IMR-90 (cell line): Measurements from ENCODE around the gene EPOP. TPM values are rescaled to one million over a fixed set of nuclear protein-coding genes. Genes with fewer than 3 reads are reported as not detected.

Source experiments
- ATAC-seq: fragments of 200-7000 bp; cut with Tn5 transposase; 2 replicates; pipeline ENCODE4 v1.9.1; 2020; ENCODE audit warnings: low read depth, mild to moderate bottlenecking, moderate library complexity
- BruUV-seq: library from RNA; stranded (reverse); fragments of 400-500 nt; replicated peaks from 2 replicates; lab custom pipeline; 2021; lab: Mats Ljungman, UMichigan
- CTCF ChIA-PET: fragments of 300-600 bp; formaldehyde crosslinking; extraction: SDS; loops from one replicate; lab custom pipeline; 2021; ENCODE audit warnings: antibody characterized with exemption; lab: Yijun Ruan, JAX
- POLR2A ChIA-PET: fragments of 300-600 bp; sonication (Branson Sonifier 250); formaldehyde crosslinking; loops from one replicate; lab custom pipeline; 2022; ENCODE audit warnings: antibody characterized with exemption; ENCODE audit not compliant: unreplicated experiment; lab: Charles Lee
- DNase-seq: peaks from one replicate; pipeline ENCODE4 v3.0.0; 2013
- H2AFZ ChIP-seq: replicated peaks from 2 replicates; pipeline ENCODE3; 2013; ENCODE audit warnings: low read length, mild to moderate bottlenecking; ENCODE audit not compliant: poor library complexity
- H2AK5ac ChIP-seq: 2 replicates; pipeline ENCODE4 v1.6.1; 2013; ENCODE audit warnings: low read depth, low read length, inconsistent platforms
- H2AK9ac ChIP-seq: replicated peaks from 2 replicates; pipeline ENCODE3; 2013; ENCODE audit warnings: mild to moderate bottlenecking, low read depth, low read length, moderate library complexity; ENCODE audit not compliant: poor library complexity
- H2BK120ac ChIP-seq: 2 replicates; pipeline ENCODE4 v1.6.1; 2013; ENCODE audit warnings: low read depth, low read length, inconsistent platforms
- H2BK15ac ChIP-seq: 3 replicates; pipeline ENCODE4 v1.6.1; 2013; ENCODE audit warnings: low read depth, low read length, inconsistent platforms
- H2BK20ac ChIP-seq: 2 replicates; pipeline ENCODE4 v1.6.1; 2013; ENCODE audit warnings: low read depth, mild to moderate bottlenecking, inconsistent platforms, low read length, moderate library complexity
- H2BK5ac ChIP-seq: 2 replicates; pipeline ENCODE4 v1.6.1; 2013; ENCODE audit warnings: mild to moderate bottlenecking, low read depth, low read length, inconsistent platforms; ENCODE audit not compliant: poor library complexity, severe bottlenecking
- H3K14ac ChIP-seq: replicated peaks from 2 replicates; pipeline ENCODE4 v1.6.1; 2013; ENCODE audit warnings: low read depth, low read length, inconsistent platforms
- H3K18ac ChIP-seq: 2 replicates; pipeline ENCODE4 v1.6.1; 2013; ENCODE audit warnings: low read depth, low read length, control low read depth
- H3K23ac ChIP-seq: 2 replicates; pipeline ENCODE4 v1.6.1; 2013; ENCODE audit warnings: low read depth, low read length, inconsistent platforms
- H3K27ac ChIP-seq: 2 replicates; pipeline ENCODE4 v1.5.1; 2013; ENCODE audit warnings: mild to moderate bottlenecking, control low read depth, low read length; ENCODE audit not compliant: insufficient read depth
- H3K27me3 ChIP-seq: 2 replicates; pipeline ENCODE4 v1.6.1; 2013; ENCODE audit warnings: low read length; ENCODE audit not compliant: control insufficient read depth, insufficient read depth
- H3K36me3 ChIP-seq: 2 replicates; pipeline ENCODE4 v1.6.1; 2013; ENCODE audit warnings: low read length, mixed read lengths; ENCODE audit not compliant: control insufficient read depth, insufficient read depth
- H3K4ac ChIP-seq: 2 replicates; pipeline ENCODE4 v1.6.1; 2013; ENCODE audit warnings: low read depth, low read length, inconsistent platforms
- H3K4me1 ChIP-seq: 2 replicates; pipeline ENCODE4 v1.6.1; 2013; ENCODE audit warnings: low read length, mixed read lengths; ENCODE audit not compliant: control insufficient read depth, insufficient read depth
- H3K4me2 ChIP-seq: 2 replicates; pipeline ENCODE4 v1.6.1; 2013; ENCODE audit warnings: low read depth, mild to moderate bottlenecking, control low read depth, low read length, moderate library complexity
- H3K4me3 ChIP-seq: 2 replicates; pipeline ENCODE4 v1.5.1; 2013; ENCODE audit warnings: low read depth, mild to moderate bottlenecking, control low read depth, low read length, moderate library complexity; ENCODE audit not compliant: insufficient read depth
- H3K56ac ChIP-seq: 2 replicates; pipeline ENCODE4 v1.6.1; 2013; ENCODE audit warnings: low read length, inconsistent platforms; ENCODE audit not compliant: insufficient read depth; ENCODE audit errors: extremely low read depth
- H3K79me1 ChIP-seq, 2 experiments: 2 replicates each; pipeline ENCODE4 v1.6.1; 2013; ENCODE audit warnings: low read length in 2 of 2, inconsistent platforms in 1 of 2, low read depth in 1 of 2
- H3K9ac ChIP-seq: 2 replicates; pipeline ENCODE4 v1.6.1; 2013; ENCODE audit warnings: low read depth, low read length, control low read depth
- H3K9me1 ChIP-seq: 2 replicates; pipeline ENCODE4 v1.6.1; 2013; ENCODE audit warnings: low read length, inconsistent platforms; ENCODE audit not compliant: insufficient read depth
- H3K9me3 ChIP-seq: 2 replicates; pipeline ENCODE4 v1.6.1; 2013; ENCODE audit warnings: low read length; ENCODE audit not compliant: control insufficient read depth, insufficient read depth
- H4K20me1 ChIP-seq: 2 replicates; pipeline ENCODE4 v1.6.1; 2013; ENCODE audit warnings: low read length, inconsistent platforms; ENCODE audit not compliant: insufficient read depth
- H4K5ac ChIP-seq: 2 replicates; pipeline ENCODE4 v1.6.1; 2013; ENCODE audit warnings: mild to moderate bottlenecking, low read depth, low read length, control low read depth
- H4K8ac ChIP-seq, 2 experiments: 2 replicates each; pipeline ENCODE4 v1.6.1; 2013; ENCODE audit warnings: low read depth in 2 of 2, low read length in 2 of 2, control low read depth in 1 of 2, inconsistent platforms in 1 of 2
- H4K91ac ChIP-seq: 2 replicates; pipeline ENCODE4 v1.6.1; 2013; ENCODE audit warnings: low read depth, low read length, inconsistent platforms; ENCODE audit not compliant: insufficient read depth
- BHLHE40 ChIP-seq: fragments of 150-350 bp; IDR thresholded peaks from 2 replicates; pipeline ENCODE4 v1.6.1; 2016; ENCODE audit warnings: mild to moderate bottlenecking, low read depth, low read length
- CEBPB ChIP-seq: IDR thresholded peaks from 2 replicates; pipeline ENCODE4 v1.6.1; 2012; ENCODE audit warnings: low read depth, low read length, improper control_type of control experiment
- CHD1 ChIP-seq: IDR thresholded peaks from 2 replicates; pipeline ENCODE4 v1.6.1; 2012; ENCODE audit warnings: low read depth, low read length, improper control_type of control experiment
- CTCF ChIP-seq: conservative IDR thresholded peaks from 2 replicates; pipeline ENCODE4 v1.5.1; 2012; ENCODE audit warnings: mild to moderate bottlenecking, low read depth, low read length, improper control_type of control experiment
- FOS ChIP-seq: fragments of 150-350 bp; IDR thresholded peaks from 2 replicates; pipeline ENCODE4 v1.6.1; 2016; ENCODE audit warnings: low read depth, low read length
- MAFK ChIP-seq: IDR thresholded peaks from 2 replicates; pipeline ENCODE4 v1.6.1; 2012; ENCODE audit warnings: low read depth, low read length, improper control_type of control experiment
- MAZ ChIP-seq: IDR thresholded peaks from 2 replicates; pipeline ENCODE4 v1.6.1; 2012; ENCODE audit warnings: low read depth, mild to moderate bottlenecking, low read length, improper control_type of control experiment, moderate library complexity, borderline replicate concordance
- MXI1 ChIP-seq: IDR thresholded peaks from 2 replicates; pipeline ENCODE4 v1.6.1; 2012; ENCODE audit warnings: low read depth, mild to moderate bottlenecking, low read length, moderate library complexity, borderline replicate concordance
- NFE2L2 ChIP-seq: fragments of 150-350 bp; IDR thresholded peaks from 2 replicates; pipeline ENCODE4 v1.6.1; 2016; ENCODE audit warnings: low read depth, mild to moderate bottlenecking, low read length
- POLR2A ChIP-seq: IDR thresholded peaks from 2 replicates; pipeline ENCODE4 v1.6.1; 2012; ENCODE audit warnings: mild to moderate bottlenecking, low read depth, low read length
- RAD21 ChIP-seq: IDR thresholded peaks from 2 replicates; pipeline ENCODE4 v1.6.1; 2012; ENCODE audit warnings: low read length, improper control_type of control experiment
- RCOR1 ChIP-seq: IDR thresholded peaks from 2 replicates; pipeline ENCODE4 v1.6.1; 2012; ENCODE audit warnings: mild to moderate bottlenecking, low read length, improper control_type of control experiment; ENCODE audit not compliant: insufficient replicate concordance
- RFX5 ChIP-seq: IDR thresholded peaks from 2 replicates; pipeline ENCODE4 v1.8.0; 2012; ENCODE audit warnings: low read depth, mild to moderate bottlenecking, low read length, moderate library complexity
- SMC3 ChIP-seq: fragments of 150-350 bp; IDR thresholded peaks from 2 replicates; pipeline ENCODE4 v1.6.1; 2016; ENCODE audit warnings: low read depth, mild to moderate bottlenecking, antibody characterized with exemption, low read length, moderate library complexity
- WGBS, 2 experiments: methylation state at CpG; one replicate each; pipeline versions ENCODE4 v1.1.5 to v1.1.7; 2013; ENCODE audit warnings: missing lambda C conversion rate in 2 of 2; ENCODE audit not compliant: insufficient read length in 1 of 2; ENCODE audit errors: extremely low coverage in 2 of 2; 5-methylcytosine and 5-hydroxymethylcytosine counted together
- dilution Hi-C: fragments of 300-500 bp; cut with HindIII; formaldehyde crosslinking; loops from one replicate; pipeline ENCODE4 v1.14.3; 2018; ENCODE audit warnings: low sequenced_read_pairs; ENCODE audit not compliant: unreplicated experiment
- in situ Hi-C: fragments of 300-500 bp; cut with MboI; formaldehyde crosslinking; loops from 3 replicates; pipeline ENCODE4 v1.14.3; 2019; ENCODE audit warnings: low sequenced_read_pairs, inconsistent platforms, mixed read lengths
- intact Hi-C: fragments of 100-400 bp; cut with micrococcal nuclease; formaldehyde crosslinking; loops from 2 replicates; pipeline ENCODE4 v1.10.0; 2022
- polyA plus RNA-seq, 3 experiments: library from polyadenylated mRNA; depleted of rRNA; stranded (reverse); fragments of >200 nt; gene quantifications; 2 replicates each; pipeline ENCODE4 v1.2.3, GENCODE V29; 2012; ENCODE audit warnings: low replicate concordance in 1 of 3
- total RNA-seq: library from RNA; depleted of rRNA; stranded (reverse); fragments of >200 nt; gene quantifications from 2 replicates; pipeline ENCODE4 v1.2.3, GENCODE V29; 2012
- TF ChIP-seq, protein P1 (sequence below): fragments of 150-350 bp; IDR thresholded peaks from 2 replicates; pipeline ENCODE4 v1.6.1; 2017; ENCODE audit warnings: mild to moderate bottlenecking, antibody characterized with exemption, low read length, low read depth
- TF ChIP-seq, protein P2 (sequence below): fragments of 150-350 bp; IDR thresholded peaks from 2 replicates; pipeline ENCODE4 v1.6.1; 2016; ENCODE audit warnings: low read depth, mild to moderate bottlenecking, low read length, moderate library complexity, borderline replicate concordance

The EPOP gene
- total and polyA plus RNA-seq, 2 of the 4 experiments (the other 2 are of a cell fraction): 0.36 to 0.82 TPM

- H3K9me3 ChIP-seq: no peaks in the 10 kb centered on the region
- H3K9me1 ChIP-seq: no peaks in the 10 kb centered on the region
- WGBS, 2 experiments: no CpG with 5 or more reads among the region's 10 CpGs
- in situ Hi-C loops: no loop called here
- H4K91ac ChIP-seq: no peak overlapping the region
- no peak overlapping the region for H2AK9ac ChIP-seq
- no peaks in the 10 kb centered on the region for H3K4me1 ChIP-seq
- DNase-seq (no peak), ATAC-seq (no peak)
- no peak overlapping the region for H2AK5ac ChIP-seq
- H4K20me1 ChIP-seq: peaks cover 12% of the 10 kb centered on the region; the same call in 1 of the 2 replicates
- no peak overlapping the region for H3K4me2 ChIP-seq
- no peak overlapping the region for H2BK15ac ChIP-seq
- no TSS peak for BruUV-seq
- no peak overlapping the region for H3K23ac ChIP-seq
- dilution Hi-C loops: no loop called here
- H4K5ac ChIP-seq: no peak overlapping the region
- H3K27me3 ChIP-seq: no peaks in the 10 kb centered on the region
- H3K4ac ChIP-seq: no peak overlapping the region
- peaks cover 7 to 26% of the 10 kb centered on the region in 2 experiments; a peak in 3 of 4 replicates for H3K79me1 ChIP-seq
- H2BK5ac ChIP-seq: no peak overlapping the region
- H3K18ac ChIP-seq: no peak overlapping the region
- no peak overlapping the region for H3K9ac ChIP-seq
- CTCF ChIA-PET: no interaction called here
- H2BK120ac ChIP-seq: no peak overlapping the region
- no peak overlapping the region for H2BK20ac ChIP-seq
- no peak overlapping the region for H3K14ac ChIP-seq
- H3K36me3 ChIP-seq: peaks cover 71% of the 10 kb centered on the region
- POLR2A ChIA-PET: no interaction called here
- H2AFZ ChIP-seq: peak overlapping the region; percentile 15
- intact Hi-C loops: no loop called here
- H4K8ac ChIP-seq: no peak overlapping the region
- no peak overlapping the region for H3K4me3 ChIP-seq
- TF ChIP-seq BHLHE40 (no peak), CEBPB (no peak), FOS (no peak), MXI1 (no peak), NFE2L2 (no peak), MAFK (no peak), POLR2A (no peak), RAD21 (no peak), CTCF (no peak), SMC3 (no peak), RFX5 (no peak), CHD1 (no peak), MAZ (no peak), RCOR1 (no peak)
- TF ChIP-seq, protein P1, sequence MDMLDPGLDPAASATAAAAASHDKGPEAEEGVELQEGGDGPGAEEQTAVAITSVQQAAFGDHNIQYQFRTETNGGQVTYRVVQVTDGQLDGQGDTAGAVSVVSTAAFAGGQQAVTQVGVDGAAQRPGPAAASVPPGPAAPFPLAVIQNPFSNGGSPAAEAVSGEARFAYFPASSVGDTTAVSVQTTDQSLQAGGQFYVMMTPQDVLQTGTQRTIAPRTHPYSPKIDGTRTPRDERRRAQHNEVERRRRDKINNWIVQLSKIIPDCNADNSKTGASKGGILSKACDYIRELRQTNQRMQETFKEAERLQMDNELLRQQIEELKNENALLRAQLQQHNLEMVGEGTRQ: no peak
- TF ChIP-seq, protein P2, sequence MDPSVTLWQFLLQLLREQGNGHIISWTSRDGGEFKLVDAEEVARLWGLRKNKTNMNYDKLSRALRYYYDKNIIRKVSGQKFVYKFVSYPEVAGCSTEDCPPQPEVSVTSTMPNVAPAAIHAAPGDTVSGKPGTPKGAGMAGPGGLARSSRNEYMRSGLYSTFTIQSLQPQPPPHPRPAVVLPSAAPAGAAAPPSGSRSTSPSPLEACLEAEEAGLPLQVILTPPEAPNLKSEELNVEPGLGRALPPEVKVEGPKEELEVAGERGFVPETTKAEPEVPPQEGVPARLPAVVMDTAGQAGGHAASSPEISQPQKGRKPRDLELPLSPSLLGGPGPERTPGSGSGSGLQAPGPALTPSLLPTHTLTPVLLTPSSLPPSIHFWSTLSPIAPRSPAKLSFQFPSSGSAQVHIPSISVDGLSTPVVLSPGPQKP: no peak
- no peak overlapping the region for H3K56ac ChIP-seq
- no peak overlapping the region for H3K27ac ChIP-seq
Measured at GRCh38 chr17:38712593-38712992, 37.8 kb upstream of the EPOP start.
